GM21526 (cell line): ENCODE measurements around the gene SNRPA.
"Not testable (repeated sequence)": the region's sequence is repeated elsewhere in the genome, so short reads cannot be mapped to it uniquely, and the experiment has no call there.

Experiments used
- ATAC-seq: cut with Tn5 transposase; IDR thresholded peaks from one replicate; pipeline ENCODE4 v1.9.1; 2021; ENCODE audit warnings: moderate library complexity; ENCODE audit not compliant: unreplicated experiment, low FRiP score

SNRPA gene

GRCh38 chr19:40810160-40810559 lies 59.2 kb downstream of the SNRPA start:
- ATAC-seq: no peak

- not testable (repeated sequence) for ATAC-seq
These were observed 59.8 kb downstream of the SNRPA start for GRCh38 chr19:40810649-40811408.

- no peak for ATAC-seq
These were observed 60.7 kb downstream of the SNRPA start for GRCh38 chr19:40811478-40812341.

- ATAC-seq: not testable (repeated sequence)
These were observed 61.6 kb downstream of the SNRPA start for GRCh38 chr19:40812571-40812970.

GRCh38 chr19:40813182-40813581 lies 62.2 kb downstream of the SNRPA start:
- no peak for ATAC-seq
